Measurements from ENCODE around the gene GMCL1.
A peak's percentile ranks its signal among the peaks of the same experiment; 100 is the strongest.

GMCL1 gene

DNA sequence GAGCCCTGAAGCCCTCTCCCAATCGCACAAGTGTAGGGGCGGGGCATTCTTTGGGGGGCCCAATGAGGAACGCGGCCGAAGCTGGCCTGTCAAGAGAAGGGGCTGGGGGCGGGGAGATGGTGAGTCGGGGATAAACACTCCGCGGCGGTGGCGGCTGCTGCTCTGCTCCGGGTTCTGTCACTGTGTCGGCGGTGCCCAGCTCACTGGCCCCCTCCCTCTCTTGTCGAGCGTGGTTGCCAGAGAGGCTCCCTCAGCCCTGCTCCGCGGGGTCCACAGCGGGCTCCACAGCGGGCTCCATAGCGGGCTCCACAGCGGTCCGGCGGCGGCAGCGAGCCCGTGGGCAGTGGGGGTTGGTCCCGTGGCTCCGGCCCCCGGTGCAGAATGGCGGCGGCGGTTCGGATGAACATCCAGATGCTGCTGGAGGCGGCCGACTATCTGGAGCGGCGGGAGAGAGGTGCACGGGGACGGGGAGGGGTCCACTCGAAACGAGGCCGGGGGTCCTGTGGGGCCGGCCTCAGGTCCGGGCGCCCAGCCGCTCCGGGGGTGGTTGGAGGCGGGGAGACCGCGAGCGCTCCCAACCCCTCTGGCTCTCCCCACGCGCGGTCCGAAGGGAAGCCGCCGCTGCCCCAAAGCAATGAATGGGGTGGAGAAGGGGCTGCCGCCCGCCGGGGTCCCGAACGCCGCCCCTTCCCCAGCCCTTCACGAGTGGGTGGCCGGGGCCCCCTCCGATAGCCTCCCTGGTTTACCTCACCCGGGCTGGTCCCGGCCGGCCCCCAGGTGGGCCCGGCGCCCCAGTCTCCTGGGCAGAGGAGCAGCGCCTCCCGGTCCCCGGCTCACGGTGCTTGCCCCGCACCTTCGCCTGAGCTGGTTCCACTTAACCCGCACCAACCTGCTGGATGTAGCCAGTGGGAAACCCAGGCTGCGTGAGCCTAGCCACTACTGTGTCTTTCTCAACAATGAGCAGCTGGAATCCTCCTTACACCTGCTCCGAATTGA is 85.8 kb downstream of the GMCL1 start, which contains the start of gene MXD1:
MXD1 (plus strand) TSS at position 160 of the 996 bp plus-strand sequence; CDS start at position 382, 222 bp downstream.
- no peak for DNase-seq (ENCODE audit: low spot score)
- TF ChIP-seq, protein P1, sequence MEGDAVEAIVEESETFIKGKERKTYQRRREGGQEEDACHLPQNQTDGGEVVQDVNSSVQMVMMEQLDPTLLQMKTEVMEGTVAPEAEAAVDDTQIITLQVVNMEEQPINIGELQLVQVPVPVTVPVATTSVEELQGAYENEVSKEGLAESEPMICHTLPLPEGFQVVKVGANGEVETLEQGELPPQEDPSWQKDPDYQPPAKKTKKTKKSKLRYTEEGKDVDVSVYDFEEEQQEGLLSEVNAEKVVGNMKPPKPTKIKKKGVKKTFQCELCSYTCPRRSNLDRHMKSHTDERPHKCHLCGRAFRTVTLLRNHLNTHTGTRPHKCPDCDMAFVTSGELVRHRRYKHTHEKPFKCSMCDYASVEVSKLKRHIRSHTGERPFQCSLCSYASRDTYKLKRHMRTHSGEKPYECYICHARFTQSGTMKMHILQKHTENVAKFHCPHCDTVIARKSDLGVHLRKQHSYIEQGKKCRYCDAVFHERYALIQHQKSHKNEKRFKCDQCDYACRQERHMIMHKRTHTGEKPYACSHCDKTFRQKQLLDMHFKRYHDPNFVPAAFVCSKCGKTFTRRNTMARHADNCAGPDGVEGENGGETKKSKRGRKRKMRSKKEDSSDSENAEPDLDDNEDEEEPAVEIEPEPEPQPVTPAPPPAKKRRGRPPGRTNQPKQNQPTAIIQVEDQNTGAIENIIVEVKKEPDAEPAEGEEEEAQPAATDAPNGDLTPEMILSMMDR (IDR thresholded peaks at IDR 0.05): no peak

DNA sequence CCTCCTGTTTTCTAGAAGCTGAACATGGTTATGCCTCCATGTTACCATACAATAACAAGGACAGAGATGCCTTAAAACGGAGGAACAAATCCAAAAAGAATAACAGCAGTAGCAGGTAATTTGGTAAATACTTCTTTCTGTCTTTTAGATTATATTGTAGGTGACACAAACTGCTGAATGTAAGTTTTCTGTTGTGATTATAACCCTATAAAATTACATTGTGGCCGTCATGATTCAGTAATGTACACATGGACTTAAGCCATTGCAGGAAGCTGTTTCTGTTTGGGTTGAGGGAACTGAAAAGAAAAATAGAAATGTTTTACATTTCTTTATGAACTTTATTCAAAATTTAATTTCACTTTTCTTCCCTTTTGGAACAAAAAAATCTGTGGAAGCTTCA is 86.6 kb downstream of the GMCL1 start:
- peak overlapping the region; percentile 97 for H3K4me3 ChIP-seq
- TF ChIP-seq, protein P1 (IDR thresholded peaks at IDR 0.05): no peak
- peak overlapping the region in 1 of 2 donors; percentile 83 for H3K27ac ChIP-seq
- no peak for DNase-seq (ENCODE audit: low spot score)

More for the DNA sequence above, 85.8 kb downstream of the GMCL1 start, which contains the start of gene MXD1:
- H3K4me3 ChIP-seq: peak within 1 kb of the TSS; percentile 97
- peak within 1 kb of the TSS; percentile 95 for H3K27ac ChIP-seq

DNA sequence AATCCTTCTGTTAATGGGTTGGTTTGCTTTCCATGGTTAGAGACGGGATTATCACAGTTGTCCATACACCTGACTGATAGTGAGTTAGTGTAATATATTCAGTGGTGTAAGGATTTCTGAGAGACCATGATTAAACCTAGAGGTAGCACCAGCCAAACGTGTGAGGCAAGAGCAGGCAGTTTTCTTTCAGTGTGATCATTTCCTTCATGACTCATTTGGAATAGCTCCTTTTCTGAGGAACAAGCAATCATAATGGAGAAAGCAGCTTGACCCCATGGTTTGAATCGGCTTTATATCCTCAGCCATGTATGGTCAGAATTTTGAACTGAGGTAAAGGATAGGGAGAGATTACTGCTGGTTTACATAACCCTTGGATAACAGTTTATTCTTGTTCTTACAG is 88.4 kb downstream of the GMCL1 start:
- Histone ChIP-seq H3K27ac (peak overlapping the region; percentile 19 to 66), H3K4me3 (no peak overlapping the region)
- DNase-seq (ENCODE audit: low spot score): no peak
- TF ChIP-seq, protein P1 (IDR thresholded peaks at IDR 0.05): no peak

- H3K27ac ChIP-seq: peak overlapping the region; percentile 19 to 66
Observed at GRCh38 chr2:69918401-69918800, 88.9 kb downstream of the GMCL1 start.

DNA sequence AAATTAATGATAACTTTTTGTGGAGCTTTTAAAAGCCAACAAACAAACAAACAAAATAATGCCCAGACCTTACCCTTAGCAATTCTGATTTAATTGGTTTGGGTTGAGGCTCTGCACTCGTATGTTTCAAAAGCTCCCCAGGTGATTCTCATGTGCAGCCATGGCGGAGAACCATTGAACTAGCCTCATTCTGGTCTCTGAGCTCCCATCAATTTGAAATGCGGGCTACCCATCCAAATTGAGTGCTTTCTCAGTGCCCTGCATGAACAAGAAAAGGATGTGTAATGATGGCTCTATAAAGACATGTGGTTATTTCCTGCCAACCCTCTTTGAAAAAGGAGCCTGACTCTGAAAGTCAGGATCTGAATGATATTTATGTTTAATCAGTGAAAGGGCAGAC is 93.7 kb downstream of the GMCL1 start:
- no peak for DNase-seq (ENCODE audit: low spot score)
- Histone ChIP-seq H3K4me3 (no peak overlapping the region), H3K27ac (no peak overlapping the region)
- TF ChIP-seq, protein P1 (IDR thresholded peaks at IDR 0.05): no peak

More at GRCh38 chr2:69918401-69918800, 88.9 kb downstream of the GMCL1 start:
- DNase-seq (ENCODE audit: low spot score): no peak
- H3K4me3 ChIP-seq: no peak overlapping the region
- TF ChIP-seq, protein P1 (IDR thresholded peaks at IDR 0.05): no peak

DNA sequence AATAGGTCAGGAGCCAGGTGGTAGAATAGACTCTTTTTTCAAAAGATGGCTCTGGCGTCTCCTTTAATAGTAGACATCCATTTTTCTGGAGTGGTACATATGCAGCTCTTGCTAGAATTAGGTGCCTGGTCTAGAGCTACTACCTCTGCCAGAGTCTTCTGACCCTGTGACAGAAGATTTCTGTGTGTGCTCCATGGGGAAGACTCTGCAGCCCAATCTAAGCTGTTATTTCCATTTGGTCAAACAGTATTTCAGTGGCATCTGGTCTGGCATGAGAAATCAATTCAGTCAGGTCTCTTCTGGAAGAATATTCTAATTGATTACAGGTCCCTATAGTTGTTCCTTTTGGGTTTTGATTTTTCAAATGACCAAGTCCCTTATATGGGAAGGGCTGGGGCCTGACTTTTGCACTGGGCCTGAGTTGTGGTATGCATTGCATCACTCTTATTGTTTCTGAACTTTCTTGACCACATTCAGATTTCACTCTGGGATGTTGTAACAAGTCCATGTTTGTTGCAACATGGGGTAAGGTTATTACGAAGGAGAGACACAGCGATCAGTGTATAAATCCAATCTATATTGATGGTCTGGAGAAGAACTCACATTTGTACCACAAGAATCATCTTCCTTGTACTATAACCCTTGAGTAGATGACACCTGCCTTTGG is 97.5 kb downstream of the GMCL1 start:
- H3K4me3 ChIP-seq: no peak overlapping the region
- TF ChIP-seq, protein P1 (IDR thresholded peaks at IDR 0.05): no peak
- no peak for DNase-seq (ENCODE audit: low spot score)
- H3K27ac ChIP-seq: no peak overlapping the region
